Psoas muscle (tissue), 8 donors: ENCODE measurements around the gene AGAP2. TPM values are rescaled to one million over a fixed set of nuclear protein-coding genes. Genes with fewer than 3 reads are reported as not detected.

ENCODE experiments used
- ATAC-seq, 4 donors: fragments of 200-7000 bp; cut with Tn5 transposase; one replicate each; pipeline ENCODE4 v1.9.1; 2020; ENCODE audit warnings: moderate library complexity in 3 of 4, mild to moderate bottlenecking in 2 of 4
- DNase-seq, 2 donors: peaks; one replicate each; pipeline ENCODE4 v3.0.0-alpha.2; 2020
- H3K27ac ChIP-seq: fragments of 200-600 bp; one replicate; pipeline ENCODE4 v1.8.0; 2022
- H3K27me3 ChIP-seq, 3 donors: fragments of 200-600 bp in 1 of 3; one replicate each; pipeline versions ENCODE4 v1.6.1 to v1.8.0; 2013 to 2022; ENCODE audit warnings: low read length in 2 of 3, mild to moderate bottlenecking in 2 of 3, moderate library complexity in 1 of 3; ENCODE audit not compliant: insufficient read depth in 3 of 3
- H3K36me3 ChIP-seq, 2 donors: fragments of 200-600 bp in 1 of 2; one replicate each; pipeline versions ENCODE4 v1.6.1 to v1.8.0; 2013 to 2022; ENCODE audit warnings: low read depth in 1 of 2, mild to moderate bottlenecking in 1 of 2, moderate library complexity in 1 of 2; ENCODE audit not compliant: insufficient read depth in 1 of 2
- H3K4me1 ChIP-seq: fragments of 200-600 bp; one replicate; pipeline ENCODE4 v1.8.0; 2022
- H3K4me3 ChIP-seq: fragments of 200-600 bp; one replicate; pipeline ENCODE4 v1.8.0; 2022; ENCODE audit warnings: mild to moderate bottlenecking
- H3K9me3 ChIP-seq: fragments of 200-600 bp; one replicate; pipeline ENCODE4 v1.8.0; 2022
- CTCF ChIP-seq: fragments of 200-600 bp; IDR thresholded peaks from one replicate; pipeline ENCODE4 v1.8.0; 2022; ENCODE audit warnings: antibody characterized with exemption
- WGBS, 3 donors: extraction: QIAGEN DNeasy Blood & Tissue Kit; methylation state at CpG; one replicate each; pipeline versions ENCODE4 v1.1.6 to v1.1.7; 2013; 5-methylcytosine and 5-hydroxymethylcytosine counted together
- intact Hi-C, 2 donors: fragments of 100-400 bp; cut with DNase I; formaldehyde crosslinking; loops; one replicate each; pipeline versions ENCODE4 v1.11.0 to v1.14.2; 2022
- polyA plus RNA-seq, 3 donors: library from polyadenylated mRNA; stranded (reverse); fragments of 200-250 nt; gene quantifications; one replicate each; pipeline ENCODE4 v1.2.3, GENCODE V29; 2013
- total RNA-seq, 4 donors: library from RNA; stranded (reverse); fragmentation: NEBNext Ultra II Directional in 2 of 4; extraction: Animal tissue kit (Norgen Biotek cat#: 25700) in 2 of 4; gene quantifications; one replicate each; pipeline versions ENCODE4 v1.2.1 to v1.2.4, GENCODE V29; 2021 to 2023
- donor health status: healthy with polysubstance abuse.
- donor health status: DM: no; HTN: no; CAD: no; lungs with moderate emphysema.
- donor health status: Bipolar disorder and iron deficiency.
- donor health status: healthy.
- donor health status: DM: yes; HTN: yes; CAD: no.
- donor health status: DM: no; HTN: no; CAD: no.
- donor health status: DM: no; HTN: no; CAD: no.
- donor health status: DM: yes; HTN: yes; CAD: no.

The AGAP2 gene
- total and polyA plus RNA-seq, 7 donors, result 2.5 to 9.6 (median 3.9) TPM

- H3K4me1 ChIP-seq, result peaks cover 18% of the 10 kb centered on the region
- ATAC-seq (no peak), DNase-seq (peak in 1 of 2 donors; percentile 62)
- H3K36me3 ChIP-seq, result peaks cover 3 to 23% of the 10 kb centered on the region in 2 donors
- peak overlapping the region; percentile 72 for H3K4me3 ChIP-seq
- H3K9me3 ChIP-seq, result no peaks in the 10 kb centered on the region
- peaks cover 0 to 4% (median 0%) of the 10 kb centered on the region in 3 donors for H3K27me3 ChIP-seq
- no peak overlapping the region for H3K27ac ChIP-seq
- TF ChIP-seq CTCF, result no peak
- intact Hi-C loops, result no loop called here
- WGBS, 3 donors, result 3 to 5% (median 5%) methylated on average over 45 to 76 of the region's 76 CpGs
Measured at GRCh38 chr12:57755454-57756372, 17.2 kb upstream of the AGAP2 start.

GRCh38 chr12:57755194-57755453, 16.6 kb upstream of the AGAP2 start:
- no peak for DNase-seq
- ATAC-seq, result no peak
- WGBS, 3 donors, result 0 to 1% (median 0%) methylated on average over 4 to 34 of the region's 34 CpGs
- Histone ChIP-seq H3K27me3 (peaks cover 0 to 4% (median 0%) of the 10 kb centered on the region in 3 donors), H3K36me3 (peaks cover 5 to 29% of the 10 kb centered on the region in 2 donors), H3K27ac (no peak overlapping the region), H3K9me3 (no peaks in the 10 kb centered on the region), H3K4me1 (peaks cover 24% of the 10 kb centered on the region), H3K4me3 (peak overlapping the region; percentile 72)
- TF ChIP-seq CTCF, result no peak
- intact Hi-C loops, result no loop called here

GRCh38 chr12:57754411-57755193, 16.1 kb upstream of the AGAP2 start, which contains the start of gene MARCHF9:
TSS of gene MARCHF9 (plus strand) at chr12:57755103. CDS start at chr12:57755529, 426 bp downstream.
- intact Hi-C loops, result no loop called here
- H3K27ac ChIP-seq, result no peak within 1 kb of the TSS
- H3K27me3 ChIP-seq, result peaks cover 0 to 4% (median 0%) of the 10 kb centered on the region in 3 donors
- no peak for TF ChIP-seq CTCF
- peaks cover 26% of the 10 kb centered on the region for H3K4me1 ChIP-seq
- no peaks in the 10 kb centered on the region for H3K9me3 ChIP-seq
- peak within 1 kb of the TSS; percentile 72 for H3K4me3 ChIP-seq
- DNase-seq, result peak in 1 of 2 donors; percentile 54
- 1 to 3% (median 1%) methylated on average over 14 to 40 of the region's 41 CpGs for WGBS, 3 donors
- peaks cover 5 to 34% of the 10 kb centered on the region in 2 donors for H3K36me3 ChIP-seq
- ATAC-seq, result no peak

GRCh38 chr12:57753756-57754337, 15.3 kb upstream of the AGAP2 start:
- Histone ChIP-seq H3K9me3 (no peaks in the 10 kb centered on the region), H3K27me3 (peaks cover 0 to 4% (median 0%) of the 10 kb centered on the region in 3 donors), H3K27ac (peak overlapping the region; percentile 9), H3K4me3 (peak overlapping the region; percentile 72), H3K4me1 (peaks cover 26% of the 10 kb centered on the region), H3K36me3 (peaks cover 9 to 38% of the 10 kb centered on the region in 2 donors)
- no peak for ATAC-seq
- DNase-seq, result no peak
- TF ChIP-seq CTCF, result no peak
- WGBS, 3 donors, result 14 to 32% (median 22%) methylated on average over 1 of the region's 1 CpG
- intact Hi-C loops, result no loop called here
